Measurements from ENCODE around the gene AMDHD2.
A peak's percentile ranks its signal among the peaks of the same experiment; 100 is the strongest.
"Not testable (repeated sequence)": the region's sequence is repeated elsewhere in the genome, so short reads cannot be mapped to it uniquely, and the experiment has no call there.

AMDHD2 gene

DNA sequence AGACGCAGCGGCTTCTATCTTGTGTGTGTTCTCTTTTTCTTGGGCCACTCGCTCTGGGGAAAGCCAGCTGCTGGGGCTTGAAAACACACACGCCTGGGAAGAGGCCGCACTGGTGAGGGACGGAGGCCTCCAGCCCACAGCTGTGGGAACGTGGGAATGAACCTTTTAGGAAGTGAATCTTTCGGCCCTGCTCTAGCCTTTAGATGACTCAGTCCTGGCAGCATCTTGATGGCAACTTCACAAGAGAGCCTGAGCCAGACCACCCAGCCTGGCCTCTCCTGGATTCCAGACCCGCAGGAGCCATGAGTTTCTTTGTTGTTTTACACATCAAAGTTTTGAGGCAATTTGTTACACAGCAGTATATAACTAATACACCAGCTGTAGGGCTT, 15.4 kb downstream of the AMDHD2 start:
- no peak for DNase-seq

DNA sequence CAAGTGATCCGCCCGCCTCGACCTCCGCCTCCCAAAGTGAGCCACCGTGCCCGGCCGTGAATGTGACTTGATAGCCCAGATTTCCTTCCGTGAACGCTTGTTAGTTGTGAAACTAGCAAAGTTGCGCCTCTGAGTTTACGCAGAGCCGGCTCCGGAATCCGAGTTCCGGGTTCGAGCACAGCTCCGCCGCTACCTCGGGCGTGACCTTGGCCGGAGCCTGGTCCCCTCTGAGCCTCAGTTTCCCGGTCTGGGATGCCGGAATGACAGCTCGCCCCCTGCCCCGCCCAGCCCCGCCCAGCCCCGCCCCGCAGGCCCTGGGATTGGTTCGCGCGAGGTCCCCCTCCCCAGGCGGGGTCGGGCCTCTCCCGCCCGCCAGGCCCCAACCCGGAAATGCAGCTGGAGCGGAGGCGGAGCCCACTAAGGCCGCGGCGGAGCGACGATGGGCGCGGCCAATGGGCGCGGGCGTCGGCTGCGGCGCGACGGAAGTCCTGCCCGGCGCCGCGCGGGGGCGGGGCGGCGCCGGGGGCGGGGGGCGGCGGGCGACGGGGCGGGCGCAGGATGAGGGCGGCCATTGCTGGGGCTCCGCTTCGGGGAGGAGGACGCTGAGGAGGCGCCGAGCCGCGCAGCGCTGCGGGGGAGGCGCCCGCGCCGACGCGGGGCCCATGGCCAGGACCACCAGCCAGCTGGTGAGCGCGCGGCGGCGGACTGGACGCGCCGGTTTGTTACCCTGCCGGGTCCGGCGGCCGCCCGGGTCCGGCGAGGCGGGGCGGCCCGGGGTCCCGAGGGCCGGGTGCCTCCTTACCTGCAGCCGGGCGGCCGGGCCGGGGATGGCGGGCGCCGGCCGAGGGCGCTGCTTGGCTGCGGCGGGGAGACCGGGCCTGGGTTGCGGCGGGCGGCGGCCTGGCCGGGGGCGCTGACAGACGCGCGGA, 17.5 kb downstream of the AMDHD2 start, which contains the start of gene PDPK1:
Gene PDPK1 (plus strand): TSS at position 571 of the 929 bp plus-strand sequence. CDS start 92 bp downstream, at position 663.
- DNase-seq = peak; percentile 83

DNA sequence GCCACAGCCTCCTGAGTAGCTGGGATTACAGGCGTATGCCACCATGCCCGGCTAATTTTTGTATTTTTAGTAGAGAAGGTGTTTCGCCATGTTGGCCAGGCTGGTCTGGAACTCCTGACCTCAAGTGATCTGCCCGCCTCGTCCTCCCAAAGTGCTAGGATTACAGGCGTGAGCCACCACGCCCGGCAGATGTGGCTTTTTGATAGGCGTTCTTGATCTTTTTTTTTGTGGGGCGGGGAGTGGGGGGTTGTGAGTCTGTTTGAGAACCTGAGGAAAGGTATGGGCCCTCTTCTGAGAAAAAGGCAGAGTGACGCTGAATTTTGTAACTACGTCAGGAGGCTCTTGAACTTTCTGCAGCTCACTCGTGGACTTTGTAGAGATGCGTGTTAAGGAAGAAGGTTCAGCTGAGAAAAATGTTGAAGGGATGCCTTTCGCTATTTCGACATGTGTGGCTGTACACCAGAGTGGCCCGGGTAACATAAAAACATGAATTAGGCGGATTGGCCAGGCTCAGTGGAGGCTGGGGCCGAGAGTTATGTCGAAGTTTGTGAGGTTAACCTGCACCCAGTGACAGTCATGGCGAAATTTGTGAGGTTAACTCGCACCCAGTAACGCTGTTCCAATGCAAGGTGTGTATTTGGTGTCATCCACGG, 19.1 kb downstream of the AMDHD2 start:
- not testable (repeated sequence) for DNase-seq

DNA sequence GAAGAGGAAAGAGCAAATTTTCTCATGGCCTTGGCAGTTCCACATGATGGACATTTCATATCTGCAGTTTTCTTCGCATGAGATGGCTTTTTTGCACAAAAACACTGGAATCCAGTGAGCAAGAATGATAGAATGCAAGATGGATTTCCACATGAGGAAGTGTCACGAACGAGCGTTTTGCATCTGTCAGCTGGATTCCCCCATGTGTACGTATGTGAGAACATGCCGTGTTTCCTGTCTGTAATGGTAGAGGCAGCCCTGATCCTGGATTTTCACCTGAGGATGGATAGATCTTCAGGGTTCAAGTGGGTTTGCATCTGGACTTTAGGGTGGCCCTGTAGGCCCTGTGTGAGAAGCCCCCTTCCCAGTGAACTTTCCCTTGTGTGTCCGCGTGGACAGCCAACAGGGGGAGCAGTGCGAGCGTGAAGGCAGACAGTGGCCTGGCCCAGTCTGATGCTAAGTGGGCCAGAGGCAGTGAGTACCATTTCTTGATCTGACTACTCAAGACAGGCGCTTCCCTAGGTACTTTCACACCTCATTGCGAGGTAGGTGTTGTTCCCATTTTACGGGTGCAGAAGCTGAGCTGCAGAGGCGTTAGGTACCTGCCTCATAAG, 19.8 kb downstream of the AMDHD2 start:
- DNase-seq = not testable (repeated sequence)

DNA sequence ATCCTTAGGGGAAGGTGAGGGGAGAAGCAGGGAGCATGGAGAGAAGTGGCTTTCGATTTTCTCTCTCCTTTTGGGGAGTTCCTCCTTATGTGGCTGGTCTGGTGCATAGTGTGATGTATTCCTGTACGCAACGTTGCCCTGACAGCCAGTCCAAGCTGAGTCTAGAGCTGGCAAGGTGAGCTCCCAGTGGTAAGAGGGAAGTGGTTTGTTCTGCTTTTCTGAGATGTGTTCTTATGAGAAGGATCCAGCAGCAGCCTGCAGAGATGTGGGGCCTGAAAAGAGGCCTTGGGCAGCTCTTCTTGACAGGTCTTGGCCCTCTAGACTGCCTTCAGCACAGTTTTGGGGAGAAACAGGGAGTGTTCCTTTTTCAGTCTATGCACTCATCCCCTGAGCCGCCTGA, 20.7 kb downstream of the AMDHD2 start:
- not testable (repeated sequence) for DNase-seq

DNA sequence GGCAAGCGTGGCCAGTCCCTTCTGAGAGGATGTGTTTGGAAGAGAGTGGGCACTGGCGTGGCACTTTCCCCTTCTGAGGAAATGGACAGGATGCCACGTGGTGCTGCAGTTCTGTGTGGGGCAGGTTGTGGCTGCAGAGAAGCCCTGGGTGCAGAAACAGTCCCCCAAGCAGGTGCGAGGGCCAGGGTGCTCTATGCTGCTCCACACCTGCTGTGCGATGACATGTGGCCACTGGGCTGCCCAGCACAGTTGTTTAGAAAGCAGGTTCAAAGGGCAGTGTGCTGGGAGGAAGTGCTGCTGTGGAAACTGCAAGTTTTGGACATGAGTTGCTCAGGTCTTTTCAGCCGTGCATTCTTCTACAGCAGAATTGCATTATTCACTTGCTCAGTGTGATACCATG, 21.2 kb downstream of the AMDHD2 start:
- DNase-seq = not testable (repeated sequence)

DNA sequence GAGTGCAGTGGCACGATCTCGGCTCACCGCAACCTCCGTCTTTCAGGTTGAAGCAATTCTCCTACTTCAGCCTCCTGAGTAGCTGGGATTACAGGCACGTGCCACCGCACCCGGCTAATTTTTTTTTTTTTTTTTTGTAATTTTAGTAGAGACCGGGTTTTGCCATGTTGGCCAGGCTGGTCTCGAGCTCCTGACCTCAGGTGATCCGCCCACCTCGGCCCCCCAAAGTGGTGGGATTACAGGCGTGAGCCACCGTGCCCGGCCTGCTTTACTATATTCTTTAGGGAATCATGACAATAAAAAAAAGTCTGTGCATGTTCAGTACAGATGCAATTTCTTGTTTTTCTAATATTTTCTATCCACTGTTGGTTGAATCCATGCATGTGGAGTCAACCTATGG, 23.6 kb downstream of the AMDHD2 start:
- DNase-seq = not testable (repeated sequence)

DNA sequence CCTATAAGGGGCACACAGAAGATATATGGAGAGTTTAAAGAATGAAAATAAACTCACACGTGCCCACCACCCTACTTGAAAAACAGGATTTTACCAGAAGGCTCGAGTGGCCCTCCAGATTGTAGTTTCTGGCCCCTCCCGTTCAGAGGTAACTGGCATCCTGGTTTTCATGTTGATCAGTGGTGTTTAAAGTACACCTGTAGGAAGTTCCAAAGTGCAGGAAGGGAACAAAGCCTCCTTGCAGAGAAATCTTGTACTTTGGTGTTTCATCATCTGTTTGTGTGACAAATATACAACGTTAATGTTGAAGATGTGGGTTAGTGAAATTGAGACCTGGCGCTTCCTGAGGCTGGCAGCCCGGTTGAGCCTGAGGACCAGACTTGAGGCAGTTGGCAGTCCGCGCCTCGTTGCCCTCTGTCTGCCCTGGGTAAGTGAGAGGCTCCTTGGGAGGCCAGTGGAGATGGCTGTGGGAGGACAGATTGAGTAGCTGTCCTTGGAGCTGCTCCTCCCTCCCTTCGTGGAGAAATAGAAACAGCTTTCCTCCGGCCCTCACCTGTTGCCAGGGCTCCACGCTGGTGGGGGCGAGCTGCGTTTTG, 30.2 kb downstream of the AMDHD2 start:
- not testable (repeated sequence) for DNase-seq

DNA sequence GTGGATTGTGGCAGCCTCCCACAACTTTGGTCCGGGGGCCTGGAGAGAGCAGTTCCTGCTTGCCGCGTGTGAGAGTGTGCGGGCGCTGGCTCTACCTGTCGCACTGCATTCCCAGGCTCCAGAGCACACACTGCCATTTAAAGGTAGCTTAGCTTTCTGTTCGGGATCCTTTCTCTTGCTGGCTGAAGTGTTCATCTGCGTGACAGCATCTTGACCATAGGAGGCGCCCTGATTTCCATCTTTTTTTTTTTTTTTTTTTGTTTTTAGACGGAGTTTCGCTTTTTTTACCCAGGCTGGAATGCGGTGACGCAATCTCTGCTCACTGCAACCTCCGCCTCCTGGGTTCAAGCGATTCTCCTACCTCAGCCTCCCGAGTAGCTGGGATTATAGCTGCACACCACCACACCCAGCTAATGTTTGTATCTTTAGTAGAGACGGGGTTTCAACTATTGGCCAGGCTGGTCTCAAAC, 31.3 kb downstream of the AMDHD2 start:
- not testable (repeated sequence) for DNase-seq

DNA sequence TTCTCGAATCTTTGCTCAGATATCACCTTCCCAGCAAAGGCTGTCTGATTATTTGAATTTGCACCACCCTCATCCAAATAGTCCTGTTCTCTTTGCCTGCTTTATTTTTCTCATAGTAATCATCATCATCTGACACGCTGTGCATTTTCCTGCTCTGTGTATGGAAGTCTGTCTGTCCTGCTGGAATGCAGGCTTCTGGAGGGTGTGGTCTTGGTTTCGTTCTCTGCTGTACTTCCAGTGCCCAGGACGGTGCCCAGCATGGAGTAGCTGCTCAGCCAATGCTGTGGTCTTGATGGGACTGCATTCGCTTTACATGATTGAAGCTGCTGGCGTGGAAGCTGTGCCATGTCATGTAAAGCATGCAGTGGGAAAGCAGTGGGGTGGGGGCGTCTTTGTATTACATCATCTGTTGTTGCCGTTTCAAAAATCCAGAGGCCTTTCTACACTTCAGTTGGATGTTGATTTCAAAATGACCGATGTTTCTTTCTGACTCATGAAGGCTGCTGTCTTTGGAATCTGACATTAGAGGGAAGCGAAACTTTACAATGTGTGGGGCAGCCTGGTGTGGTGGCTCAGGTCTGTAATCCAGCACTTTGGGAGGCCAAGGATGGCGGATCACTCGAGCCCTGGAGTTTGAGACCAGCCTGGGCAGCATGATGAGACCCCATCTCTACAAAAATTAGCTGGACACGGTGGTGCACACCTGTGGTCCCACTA, 34.7 kb downstream of the AMDHD2 start:
- not testable (repeated sequence) for DNase-seq

DNA sequence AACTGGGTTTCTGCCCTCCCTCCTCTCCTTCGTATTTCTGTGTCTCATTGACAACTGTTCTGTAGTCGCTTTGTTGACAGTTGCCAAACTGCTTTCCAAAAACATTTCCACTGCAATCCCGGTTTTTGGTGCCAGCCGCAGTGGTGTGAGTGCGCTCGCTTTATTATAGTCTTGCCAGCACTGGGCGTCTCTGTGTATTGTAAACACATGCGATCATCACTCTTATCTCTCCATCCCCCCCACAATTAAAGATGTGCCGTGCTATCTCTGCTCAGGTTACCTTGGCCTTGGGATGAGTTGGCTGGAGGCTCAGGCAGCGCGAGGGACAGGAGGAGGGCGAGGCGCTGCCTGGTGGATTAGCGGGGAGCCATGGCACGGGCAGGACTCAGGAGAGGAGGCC, 37.0 kb downstream of the AMDHD2 start:
- DNase-seq = not testable (repeated sequence)

DNA sequence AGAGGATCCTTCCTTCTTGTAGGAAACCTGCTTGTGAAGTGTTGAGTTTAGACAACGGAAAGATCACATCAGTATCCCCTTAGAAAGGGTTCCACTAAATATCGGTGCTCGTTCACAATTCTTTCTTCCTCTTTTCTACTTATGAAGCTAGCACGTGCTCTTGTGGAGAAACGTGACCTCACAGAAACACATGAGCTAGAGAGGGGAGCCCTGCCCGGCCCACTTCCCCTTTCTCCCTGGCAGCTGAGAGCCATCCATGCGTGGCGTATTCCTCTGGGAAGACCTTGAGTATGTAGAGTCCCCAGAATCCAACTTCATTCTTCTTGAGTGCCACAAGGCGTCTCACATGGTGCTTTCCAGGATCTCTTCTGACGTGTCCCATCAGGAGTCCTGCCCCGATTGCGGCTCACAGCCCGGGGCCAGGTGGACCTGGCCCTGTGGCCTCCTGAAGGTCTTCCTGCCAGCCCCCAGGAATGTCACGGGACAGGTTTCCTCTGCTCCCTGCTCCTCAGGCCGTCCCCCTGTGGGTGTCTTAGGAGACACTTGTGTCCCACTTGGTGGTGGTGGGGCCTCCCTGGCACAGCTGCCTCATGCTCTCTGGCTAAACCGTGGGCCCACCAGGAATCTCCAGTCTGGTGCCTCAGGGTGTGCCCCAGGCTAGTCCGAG, 40.1 kb downstream of the AMDHD2 start:
- DNase-seq = not testable (repeated sequence)

DNA sequence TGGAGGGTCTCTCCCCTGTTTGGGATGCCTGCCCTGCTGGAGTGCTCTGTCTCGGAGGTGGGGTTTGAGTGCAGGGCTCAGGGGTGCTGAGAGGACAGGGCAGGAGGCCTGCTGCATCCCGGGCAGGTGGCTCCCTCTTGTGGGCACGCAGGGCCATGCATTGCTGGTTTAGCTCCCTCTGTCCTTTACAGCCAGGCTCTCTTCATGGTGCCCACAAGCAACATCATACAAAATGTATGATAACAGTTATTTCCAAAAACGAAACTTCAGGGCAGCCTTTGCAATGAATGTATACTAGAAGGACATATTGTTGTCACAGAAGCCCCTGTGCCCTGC, 40.6 kb downstream of the AMDHD2 start:
- DNase-seq = not testable (repeated sequence)

DNA sequence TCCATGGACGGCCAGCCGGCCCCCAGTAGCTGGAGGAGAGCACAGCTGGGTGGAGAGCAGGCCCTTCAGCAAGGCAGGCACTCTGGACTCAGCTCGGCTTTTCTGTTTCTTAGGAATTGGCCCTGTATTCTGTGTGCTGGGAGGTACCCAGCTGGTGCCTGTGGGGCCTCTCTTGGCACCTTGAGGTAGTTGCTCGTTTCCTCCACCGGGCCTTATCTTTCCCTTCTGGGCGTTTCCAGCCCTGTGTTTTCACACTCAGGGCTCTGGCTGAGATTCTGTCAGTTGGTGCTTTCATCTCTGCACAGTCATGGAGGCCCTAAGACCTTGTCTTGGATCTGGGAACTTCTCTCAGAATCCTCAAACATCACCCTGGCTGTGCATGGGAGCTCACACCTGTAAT, 47.3 kb downstream of the AMDHD2 start:
- DNase-seq = not testable (repeated sequence)

DNA sequence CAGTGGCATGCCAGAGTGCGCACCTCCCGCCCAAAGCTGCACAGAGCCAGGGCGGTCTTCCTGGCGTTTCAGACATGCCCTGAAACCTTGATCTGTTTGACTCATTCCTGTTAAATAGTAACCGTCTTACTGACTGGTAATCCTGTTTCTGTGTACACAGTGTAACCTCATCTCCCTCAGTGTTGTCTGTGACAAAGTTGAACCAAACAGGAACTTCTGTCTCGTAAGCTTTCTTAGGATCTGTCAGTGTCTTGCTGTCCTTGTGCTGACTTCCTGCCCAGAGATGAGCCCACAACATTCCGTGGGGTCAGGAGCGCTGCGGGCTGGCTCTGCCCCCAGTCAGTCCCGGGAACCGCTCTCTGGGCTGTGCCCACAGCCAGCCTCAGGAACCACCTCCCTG, 48.4 kb downstream of the AMDHD2 start:
- DNase-seq = not testable (repeated sequence)

DNA sequence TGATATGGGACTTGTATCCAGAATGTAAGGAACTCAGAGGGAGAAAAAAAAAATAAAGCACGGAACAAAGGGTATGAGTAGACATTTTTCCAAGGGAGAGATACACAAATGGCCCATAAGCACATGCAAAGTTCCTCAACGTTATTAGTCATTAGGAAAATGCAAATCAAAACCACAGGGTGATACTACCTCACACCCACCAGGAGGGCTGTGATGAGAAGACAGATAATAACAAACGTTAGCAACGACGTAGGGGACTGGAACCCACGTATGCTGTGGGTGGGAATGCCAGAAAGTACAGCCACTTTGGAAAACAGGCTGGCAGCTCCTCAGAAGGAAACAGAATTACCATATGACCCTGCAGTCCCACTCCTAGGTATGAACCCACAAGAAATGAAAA, 52.5 kb downstream of the AMDHD2 start:
- not testable (repeated sequence) for DNase-seq

DNA sequence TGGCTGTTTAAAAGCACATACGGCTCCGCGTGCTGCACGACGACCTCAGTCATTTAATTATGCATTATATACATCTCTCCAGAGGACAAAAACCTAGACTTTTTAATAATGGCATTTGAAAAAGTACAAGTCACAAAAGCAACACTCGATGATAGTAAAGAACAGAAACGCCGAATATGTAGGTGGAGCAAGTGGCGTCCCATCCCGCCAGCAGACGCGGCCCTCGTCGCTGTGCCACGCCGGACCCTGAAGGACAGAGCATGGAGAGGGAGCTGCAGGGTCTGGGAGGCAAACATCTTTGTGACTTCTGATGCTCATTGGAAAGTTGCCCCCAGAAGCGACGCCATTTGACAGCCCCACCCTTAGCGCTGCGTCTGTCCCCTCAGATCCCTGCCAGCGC, 55.7 kb downstream of the AMDHD2 start:
- not testable (repeated sequence) for DNase-seq

DNA sequence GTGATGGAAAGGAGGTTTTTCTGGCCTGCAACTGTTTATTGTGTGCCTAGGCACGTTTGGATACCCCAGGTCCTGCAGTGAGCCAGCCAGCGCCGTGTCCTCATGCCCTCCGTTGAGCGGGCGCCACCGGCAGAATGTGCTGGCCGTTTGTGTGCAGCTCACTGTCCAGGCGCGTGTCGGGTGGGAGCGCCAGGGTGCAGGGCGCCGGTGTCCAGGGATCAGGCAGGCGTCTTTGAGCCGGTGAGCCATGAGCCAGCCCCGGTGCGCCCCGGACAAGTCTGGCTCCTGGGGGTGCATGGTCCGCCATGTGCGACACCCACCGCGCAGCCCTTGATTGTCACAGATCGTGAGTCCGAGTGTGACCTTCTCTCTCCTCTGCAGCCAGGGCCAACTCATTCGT, 56.9 kb downstream of the AMDHD2 start:
- not testable (repeated sequence) for DNase-seq

DNA sequence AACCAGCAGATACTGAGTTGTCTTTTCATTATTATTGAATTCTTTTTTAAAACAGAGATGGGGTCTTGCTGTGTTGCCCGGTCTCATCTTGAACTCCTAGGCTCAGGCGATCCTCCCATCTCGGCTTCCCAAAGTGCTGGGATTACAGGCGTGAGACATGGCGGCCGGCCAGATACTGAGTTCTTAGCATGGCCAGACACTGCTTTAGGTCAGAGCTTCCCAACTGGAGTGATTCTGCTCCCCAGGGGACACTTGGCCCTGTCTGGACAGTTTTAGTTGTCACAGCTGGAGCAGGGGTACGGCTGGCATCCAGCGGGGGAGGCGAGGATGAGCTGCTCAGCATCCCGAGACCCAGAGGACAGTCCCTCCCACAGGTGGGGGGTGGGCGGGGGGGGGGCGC, 58.7 kb downstream of the AMDHD2 start:
- not testable (repeated sequence) for DNase-seq

DNA sequence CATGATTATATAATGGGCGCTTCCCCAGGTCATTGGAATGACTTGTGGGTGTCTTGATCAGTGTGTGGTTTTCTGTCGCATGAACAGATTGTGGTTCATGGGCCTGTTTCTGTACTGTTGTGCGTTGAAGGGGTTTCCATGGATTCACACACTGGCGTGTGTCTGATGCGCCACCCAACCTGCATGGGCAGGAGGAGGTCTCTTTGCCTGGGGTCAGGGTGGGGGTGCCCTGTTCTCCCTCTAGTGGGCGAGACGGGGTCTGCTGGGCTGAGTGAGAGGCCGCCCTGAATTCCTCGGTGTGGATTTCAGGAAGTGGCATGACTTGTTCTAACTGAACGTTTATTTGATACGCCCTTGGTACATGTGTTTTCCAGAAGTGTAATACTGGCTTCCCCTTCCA, 60.0 kb downstream of the AMDHD2 start:
- not testable (repeated sequence) for DNase-seq

DNA sequence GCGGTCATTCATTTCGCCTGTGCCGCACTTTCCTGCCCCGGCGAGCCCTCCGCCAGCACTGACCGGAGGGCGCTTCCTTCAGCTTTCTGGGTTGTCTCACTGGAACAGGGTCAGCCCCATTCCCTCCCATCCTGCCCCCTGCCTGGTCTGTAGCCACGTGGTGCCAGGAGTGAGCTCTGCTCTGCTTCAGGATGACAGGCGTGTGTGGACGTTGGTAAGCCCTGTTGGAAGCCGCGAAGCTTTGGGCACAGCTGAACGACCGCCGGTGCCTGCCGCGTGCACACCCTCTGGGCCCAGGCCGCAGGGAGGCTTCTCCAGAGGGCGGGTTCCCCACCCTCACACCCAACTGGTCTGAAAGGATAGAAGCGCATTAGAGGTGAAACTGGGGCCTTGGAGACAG, 60.6 kb downstream of the AMDHD2 start:
- not testable (repeated sequence) for DNase-seq

Data from NCI-H446 treated with DMSO at 0.1 percent for 48 hours (cell line).